ENCODE results near the gene CKMT2.
"Not testable (repeated sequence)": the region's sequence is repeated elsewhere in the genome, so short reads cannot be mapped to it uniquely, and the experiment has no call there.

The CKMT2 gene

DNA sequence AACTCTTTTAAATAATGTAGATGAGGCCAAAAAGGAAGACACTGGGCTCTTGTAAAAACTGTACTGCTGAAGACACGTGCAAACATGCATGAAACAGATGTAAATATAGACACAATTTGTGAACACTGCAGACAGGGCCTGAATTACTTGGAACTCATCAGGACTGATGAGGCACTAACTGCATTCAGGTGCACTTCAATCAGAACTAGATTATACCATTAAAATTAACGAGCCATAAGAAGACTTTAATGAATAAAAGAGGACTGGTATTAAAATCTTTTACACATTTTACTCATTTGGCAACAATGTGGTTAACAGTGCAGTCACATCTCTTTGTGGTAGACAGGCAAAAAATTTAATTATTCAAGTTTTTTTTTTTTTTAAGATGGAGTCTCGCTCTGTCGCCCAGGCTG lies 54.9 kb downstream of the CKMT2 start:
- TF ChIP-seq, protein P1, sequence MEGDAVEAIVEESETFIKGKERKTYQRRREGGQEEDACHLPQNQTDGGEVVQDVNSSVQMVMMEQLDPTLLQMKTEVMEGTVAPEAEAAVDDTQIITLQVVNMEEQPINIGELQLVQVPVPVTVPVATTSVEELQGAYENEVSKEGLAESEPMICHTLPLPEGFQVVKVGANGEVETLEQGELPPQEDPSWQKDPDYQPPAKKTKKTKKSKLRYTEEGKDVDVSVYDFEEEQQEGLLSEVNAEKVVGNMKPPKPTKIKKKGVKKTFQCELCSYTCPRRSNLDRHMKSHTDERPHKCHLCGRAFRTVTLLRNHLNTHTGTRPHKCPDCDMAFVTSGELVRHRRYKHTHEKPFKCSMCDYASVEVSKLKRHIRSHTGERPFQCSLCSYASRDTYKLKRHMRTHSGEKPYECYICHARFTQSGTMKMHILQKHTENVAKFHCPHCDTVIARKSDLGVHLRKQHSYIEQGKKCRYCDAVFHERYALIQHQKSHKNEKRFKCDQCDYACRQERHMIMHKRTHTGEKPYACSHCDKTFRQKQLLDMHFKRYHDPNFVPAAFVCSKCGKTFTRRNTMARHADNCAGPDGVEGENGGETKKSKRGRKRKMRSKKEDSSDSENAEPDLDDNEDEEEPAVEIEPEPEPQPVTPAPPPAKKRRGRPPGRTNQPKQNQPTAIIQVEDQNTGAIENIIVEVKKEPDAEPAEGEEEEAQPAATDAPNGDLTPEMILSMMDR (IDR thresholded peaks at IDR 0.05; ENCODE audit: insufficient read depth, low read length, poor library complexity, severe bottlenecking), result no peak
- Histone ChIP-seq H3K27me3 (replicated peaks; ENCODE audit: control insufficient read depth, insufficient read depth, low read length) (no peaks in the 10 kb centered on the region), H3K4me3 (replicated peaks; ENCODE audit: low read depth, low read length) (no peak overlapping the region), H3K36me3 (ENCODE audit: control insufficient read depth, insufficient read depth, low read length) (no peaks in the 10 kb centered on the region)
- peak; percentile 29 for DNase-seq (ENCODE audit: extremely low read depth, insufficient read length)

DNA sequence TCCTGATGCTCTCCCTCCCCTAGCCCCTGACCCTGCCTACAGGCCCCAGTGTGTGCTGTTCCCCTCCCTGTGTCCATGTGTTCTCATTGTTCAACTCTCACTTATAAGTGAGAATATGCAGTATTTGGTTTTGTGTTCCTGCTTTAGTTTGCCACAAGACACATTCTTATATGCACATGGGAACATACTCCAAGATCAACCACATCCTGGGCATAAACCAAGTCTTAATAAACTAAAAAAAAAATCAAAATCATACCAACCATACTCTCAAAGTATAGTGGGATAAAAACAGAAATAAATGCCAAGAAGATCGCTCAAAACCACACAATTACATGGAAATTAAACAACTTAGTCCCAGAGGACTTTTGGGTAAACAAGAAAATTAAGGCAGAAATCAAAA lies 57.0 kb downstream of the CKMT2 start:
- no peaks in the 10 kb centered on the region for H3K27me3 ChIP-seq (replicated peaks; ENCODE audit: control insufficient read depth, insufficient read depth, low read length)
- DNase-seq (ENCODE audit: extremely low read depth, insufficient read length), result no peak
- no peak overlapping the region for H3K4me3 ChIP-seq (replicated peaks; ENCODE audit: low read depth, low read length)
- TF ChIP-seq, protein P1 (IDR thresholded peaks at IDR 0.05; ENCODE audit: insufficient read depth, low read length, poor library complexity, severe bottlenecking), result no peak
- H3K36me3 ChIP-seq (ENCODE audit: control insufficient read depth, insufficient read depth, low read length), result no peaks in the 10 kb centered on the region

DNA sequence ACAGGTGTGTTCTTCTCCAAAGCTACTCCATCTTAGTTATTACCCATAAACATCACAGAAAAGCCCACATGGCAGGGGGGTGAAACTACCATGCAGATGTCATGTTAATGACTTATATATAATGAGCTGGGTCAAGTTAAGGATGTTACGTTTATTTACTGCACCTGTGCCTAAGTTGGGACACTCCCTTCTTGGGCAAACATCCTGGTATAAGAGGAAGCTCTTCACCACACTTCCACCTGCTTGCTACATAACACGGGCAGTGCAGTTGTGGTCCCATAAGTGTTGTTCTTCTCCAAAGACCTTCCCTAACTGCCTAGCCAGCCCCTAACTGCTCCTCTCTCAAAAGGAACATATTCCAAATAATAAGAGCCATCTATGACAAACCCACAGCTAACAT lies 59.0 kb downstream of the CKMT2 start:
- H3K4me3 ChIP-seq (replicated peaks; ENCODE audit: low read depth, low read length), result no peak overlapping the region
- DNase-seq (ENCODE audit: extremely low read depth, insufficient read length), result no peak
- H3K27me3 ChIP-seq (replicated peaks; ENCODE audit: control insufficient read depth, insufficient read depth, low read length), result no peaks in the 10 kb centered on the region
- no peaks in the 10 kb centered on the region for H3K36me3 ChIP-seq (ENCODE audit: control insufficient read depth, insufficient read depth, low read length)
- TF ChIP-seq, protein P1 (IDR thresholded peaks at IDR 0.05; ENCODE audit: insufficient read depth, low read length, poor library complexity, severe bottlenecking), result no peak

DNA sequence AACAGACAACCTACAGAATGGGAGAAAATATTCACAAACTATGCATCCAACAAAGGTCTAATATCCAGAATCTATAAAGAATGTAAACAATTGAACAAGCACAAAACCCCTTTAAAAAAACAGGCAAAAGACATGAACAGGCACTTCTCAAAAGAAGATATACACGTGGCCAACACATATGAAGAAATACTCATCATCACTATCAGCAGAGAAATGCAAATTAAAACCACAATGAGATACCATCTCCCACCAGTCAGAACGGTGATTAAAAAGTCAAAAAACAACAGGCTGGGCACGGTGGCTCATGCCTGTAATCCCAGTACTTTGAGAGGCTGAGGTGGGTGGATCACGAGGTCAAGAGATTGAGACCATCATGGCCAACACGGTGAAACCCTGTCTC lies 60.9 kb downstream of the CKMT2 start:
- not testable (repeated sequence) for H3K27me3 ChIP-seq (replicated peaks; ENCODE audit: control insufficient read depth, insufficient read depth, low read length); DNase-seq (ENCODE audit: extremely low read depth, insufficient read length); H3K4me3 ChIP-seq (replicated peaks; ENCODE audit: low read depth, low read length); H3K36me3 ChIP-seq (ENCODE audit: control insufficient read depth, insufficient read depth, low read length)

DNA sequence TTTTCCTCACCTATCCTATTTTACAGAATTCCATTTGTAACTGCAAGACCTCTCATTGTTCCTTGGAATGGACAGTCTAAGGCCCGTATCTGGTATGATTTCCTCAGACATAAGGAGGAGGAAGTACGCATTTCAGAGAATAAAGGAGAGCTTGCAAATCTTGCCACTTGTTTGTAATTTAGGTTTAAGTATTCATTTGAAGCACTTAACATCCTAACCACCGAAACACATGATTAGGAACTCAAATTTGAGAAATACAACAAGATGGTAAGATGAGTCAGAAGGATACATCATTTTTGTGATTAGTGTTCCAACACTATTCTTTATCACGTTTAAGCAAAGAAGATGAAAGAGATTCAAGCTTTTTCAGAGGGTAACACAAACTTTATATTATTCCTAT lies 64.4 kb downstream of the CKMT2 start:
- no peaks in the 10 kb centered on the region for H3K36me3 ChIP-seq (ENCODE audit: control insufficient read depth, insufficient read depth, low read length)
- DNase-seq (ENCODE audit: extremely low read depth, insufficient read length), result no peak
- TF ChIP-seq, protein P1 (IDR thresholded peaks at IDR 0.05; ENCODE audit: insufficient read depth, low read length, poor library complexity, severe bottlenecking), result no peak
- no peaks in the 10 kb centered on the region for H3K27me3 ChIP-seq (replicated peaks; ENCODE audit: control insufficient read depth, insufficient read depth, low read length)
- H3K4me3 ChIP-seq (replicated peaks; ENCODE audit: low read depth, low read length), result no peak overlapping the region

DNA sequence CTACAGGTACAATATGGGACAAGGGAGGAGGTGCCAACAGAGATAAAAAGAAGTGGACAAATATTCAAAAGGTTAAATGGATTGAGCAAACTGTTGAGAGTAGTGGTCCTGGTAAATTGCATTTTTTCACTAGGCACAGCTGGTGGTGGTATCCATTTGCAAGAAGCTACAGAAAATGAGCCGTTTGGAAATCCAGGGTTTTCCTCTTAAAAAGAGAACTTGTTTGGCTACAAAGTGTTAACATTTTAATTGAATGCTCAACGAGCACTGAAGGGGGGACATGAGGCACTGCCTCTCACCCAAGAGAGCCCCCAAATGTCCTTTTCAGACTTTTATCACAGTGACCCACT lies 67.8 kb downstream of the CKMT2 start:
- no peak for DNase-seq (ENCODE audit: extremely low read depth, insufficient read length)
- Histone ChIP-seq H3K36me3 (ENCODE audit: control insufficient read depth, insufficient read depth, low read length) (no peaks in the 10 kb centered on the region), H3K27me3 (replicated peaks; ENCODE audit: control insufficient read depth, insufficient read depth, low read length) (no peaks in the 10 kb centered on the region), H3K4me3 (replicated peaks; ENCODE audit: low read depth, low read length) (peak overlapping the region; percentile 95)
- TF ChIP-seq, protein P1 (IDR thresholded peaks at IDR 0.05; ENCODE audit: insufficient read depth, low read length, poor library complexity, severe bottlenecking), result no peak

Measured in GM06990 (cell line).